GM12878 (cell line): Measurements from ENCODE around the gene TIFAB. TPM values are rescaled to one million over a fixed set of nuclear protein-coding genes. Genes with fewer than 3 reads are reported as not detected.

Experiments
- ATAC-seq: fragments of 200-7000 bp; cut with Tn5 transposase; 3 replicates; pipeline ENCODE4 v1.9.1; 2020; ENCODE audit warnings: mild to moderate bottlenecking, moderate library complexity
- BruUV-seq: library from RNA; stranded (reverse); fragments of 400-500 nt; replicated peaks from 2 replicates; lab custom pipeline; 2021; lab: Mats Ljungman, UMichigan
- CTCF ChIA-PET: fragments of 300-600 bp; sonication (Branson Sonifier 250); formaldehyde crosslinking; extraction: SDS; loops from one replicate; lab custom pipeline; 2021; ENCODE audit warnings: inconsistent platforms; lab: Yijun Ruan, JAX
- POLR2A ChIA-PET: fragments of 350-600 bp; formaldehyde crosslinking; extraction: SDS; loops from one replicate; lab custom pipeline; 2021; ENCODE audit warnings: inconsistent platforms; lab: Charles Lee
- RAD21 ChIA-PET: fragments of 300-600 bp; sonication (Branson Sonifier 250); formaldehyde crosslinking; loops from one replicate; lab custom pipeline; 2023; ENCODE audit warnings: antibody characterized with exemption; ENCODE audit not compliant: unreplicated experiment; lab: Charles Lee
- SMC1A ChIA-PET: fragments of 300-600 bp; sonication (Branson Sonifier 250); formaldehyde crosslinking; loops from one replicate; lab custom pipeline; 2023; ENCODE audit not compliant: unreplicated experiment, uncharacterized antibody; lab: Charles Lee
- DNase-seq: peaks from one replicate; pipeline ENCODE4 v3.0.0-alpha.2; 2011; ENCODE audit warnings: low read depth, low spot score
- FAIRE-seq: peaks from 3 replicates; lab custom pipeline; 2011; peaks lifted over from hg19 to GRCh38; lab: Jason Lieb, UNC
- H2AFZ ChIP-seq: 2 replicates; pipeline ENCODE4 v1.6.0; 2011; ENCODE audit warnings: low read depth, low read length, control low read depth; ENCODE audit not compliant: control insufficient read depth
- H3K27ac ChIP-seq: 2 replicates; pipeline ENCODE4 v1.5.1; 2011; ENCODE audit warnings: control low read depth; ENCODE audit not compliant: control insufficient read depth, insufficient read depth
- H3K27me3 ChIP-seq, 2 experiments: replicated peaks in 1 of 2; 2 replicates each; pipeline versions ENCODE4 v1.6.0 to v1.6.1; 2011; ENCODE audit warnings: low read length in 1 of 2; ENCODE audit not compliant: control insufficient read depth in 2 of 2, insufficient read depth in 2 of 2
- H3K36me3 ChIP-seq, 2 experiments: 2 replicates each; pipeline ENCODE4 v1.5.1; 2011; ENCODE audit warnings: low read length in 1 of 2; ENCODE audit not compliant: control insufficient read depth in 2 of 2, insufficient read depth in 2 of 2
- H3K4me1 ChIP-seq: 2 replicates; pipeline ENCODE4 v1.6.1; 2011; ENCODE audit warnings: mild to moderate bottlenecking, low read length, moderate library complexity, mixed read lengths; ENCODE audit not compliant: control insufficient read depth, insufficient read depth
- H3K4me2 ChIP-seq: 2 replicates; pipeline ENCODE4 v1.6.0; 2011; ENCODE audit warnings: control low read depth; ENCODE audit not compliant: control insufficient read depth, insufficient read depth
- H3K4me3 ChIP-seq: fragments of 200-600 bp; sonication (generic); 2 replicates; pipeline ENCODE4 v1.5.1; 2016
- H3K79me2 ChIP-seq: 2 replicates; pipeline ENCODE4 v1.6.0; 2011; ENCODE audit warnings: low read length; ENCODE audit not compliant: control insufficient read depth, insufficient read depth
- H3K9ac ChIP-seq: 2 replicates; pipeline ENCODE4 v1.8.0; 2011; ENCODE audit warnings: low read length, control low read depth, mixed read lengths; ENCODE audit not compliant: control insufficient read depth, insufficient read depth
- H3K9me3 ChIP-seq: replicated peaks from 3 replicates; pipeline ENCODE4 v1.5.1; 2011; ENCODE audit warnings: mild to moderate bottlenecking, low read length; ENCODE audit not compliant: control insufficient read depth, insufficient read depth
- H4K20me1 ChIP-seq: 2 replicates; pipeline ENCODE4 v1.6.0; 2011; ENCODE audit not compliant: control insufficient read depth, insufficient read depth
- BACH1 ChIP-seq: fragments of 450-650 bp; IDR thresholded peaks from 2 replicates; pipeline ENCODE4 v1.6.1; 2017; ENCODE audit warnings: mild to moderate bottlenecking, borderline replicate concordance
- CBX5 ChIP-seq: sonication (generic); IDR thresholded peaks from 2 replicates; pipeline ENCODE4 v1.6.1; 2016; ENCODE audit warnings: low read depth, moderate library complexity, mild to moderate bottlenecking, inconsistent platforms
- CUX1 ChIP-seq: IDR thresholded peaks from 2 replicates; pipeline ENCODE4 v1.6.1; 2012; ENCODE audit warnings: improper control_type of control experiment, low read depth, low read length; ENCODE audit not compliant: insufficient replicate concordance
- EZH2 ChIP-seq: IDR thresholded peaks from 2 replicates; pipeline ENCODE4 v1.6.1; 2012; ENCODE audit warnings: low read depth, mild to moderate bottlenecking, control low read depth, inconsistent platforms, low read length, borderline replicate concordance; ENCODE audit not compliant: control insufficient read depth
- IKZF1 ChIP-seq: fragments of 450-650 bp; conservative IDR thresholded peaks from 2 replicates; pipeline ENCODE4 v1.6.1; 2017; ENCODE audit warnings: antibody characterized with exemption, mild to moderate bottlenecking
- KDM1A ChIP-seq: fragments of 200-600 bp; sonication (generic); IDR thresholded peaks from 2 replicates; pipeline ENCODE4 v1.6.1; 2016; ENCODE audit warnings: borderline replicate concordance
- MTA2 ChIP-seq: fragments of 450-650 bp; IDR thresholded peaks from 2 replicates; pipeline ENCODE4 v1.6.1; 2016; ENCODE audit warnings: low read depth, mild to moderate bottlenecking, moderate library complexity
- NFIC ChIP-seq: IDR thresholded peaks from 2 replicates; pipeline ENCODE4 v1.6.1; 2012; ENCODE audit warnings: low read depth, mild to moderate bottlenecking, inconsistent platforms, low read length, moderate library complexity
- POLR2AphosphoS5 ChIP-seq: IDR thresholded peaks from 2 replicates; pipeline ENCODE4 v1.6.1; 2011; ENCODE audit warnings: mild to moderate bottlenecking, low read length, inconsistent platforms
- REST ChIP-seq: IDR thresholded peaks from 2 replicates; pipeline ENCODE4 v1.6.1; 2012; ENCODE audit warnings: mild to moderate bottlenecking, low read depth, low read length
- ZNF622 ChIP-seq: fragments of 450-650 bp; IDR thresholded peaks from 2 replicates; pipeline ENCODE4 v1.6.1; 2017; ENCODE audit warnings: mild to moderate bottlenecking, inconsistent platforms
- WGBS: methylation state at CpG from one replicate; pipeline ENCODE4 v1.1.6; 2016; ENCODE audit warnings: low lambda C conversion rate; ENCODE audit not compliant: insufficient replicate concordance, insufficient coverage; ENCODE audit errors: missing lambda C conversion rate; 5-methylcytosine and 5-hydroxymethylcytosine counted together
- in situ Hi-C: fragments of 300-500 bp; cut with MboI; formaldehyde crosslinking; loops from 9 replicates; pipeline ENCODE4 v1.14.3; 2018; ENCODE audit warnings: mixed read lengths
- intact Hi-C: fragments of 100-400 bp; cut with micrococcal nuclease; formaldehyde crosslinking; loops from one replicate; pipeline ENCODE4 v1.14.2; 2022; ENCODE audit not compliant: unreplicated experiment
- polyA plus RNA-seq, 11 experiments: library from polyadenylated mRNA; depleted of rRNA in 4 of 11; unstranded in 6 of 11; stranded (reverse) in 5 of 11; fragments of >200 nt; fragmentation: Nextera tagmentation in 4 of 11; fragmentation: Illumina TruSeq in 1 of 11; extraction: Ambion mirVana in 4 of 11; extraction: Trizol in 1 of 11; gene quantifications; 1 replicate in 1 of 11; 2 replicates in 10 of 11; pipeline versions ENCODE4 v1.2.1 to v1.2.3, GENCODE V29; 2011 to 2016; ENCODE audit warnings: inconsistent platforms in 2 of 11, missing spikeins in 2 of 11, low read depth in 1 of 11
- total RNA-seq, 4 experiments: library from RNA; depleted of rRNA in 3 of 4; stranded (reverse); fragments of >200 nt in 3 of 4; fragmentation: Illumina TruSeq in 1 of 4; extraction: Trizol in 1 of 4; gene quantifications; 2 replicates each; pipeline versions ENCODE4 v1.2.1 to v1.2.3, GENCODE V29; 2013 to 2021

Gene TIFAB
- total and polyA plus RNA-seq, 10 of the 15 experiments (the other 5 are each of a cell fraction or from before 2014, with no cell fraction given) = not detected

- TF ChIP-seq CUX1 = no peak
These were observed 11.2 kb downstream of the TIFAB start (continued) for GRCh38 chr5:135440916-135441315.

- BruUV-seq = no TSS peak
- CTCF ChIA-PET = interaction anchor here (1.0 to 5.7 kb wide), 5 partner anchors 14 to 24 kb away, joined by 3 to 48 read pairs (median 5); no protein-coding TSS in a partner anchor
- intact Hi-C loops = no loop called here
- FAIRE-seq (no peak), ATAC-seq (no peak), DNase-seq (no peak)
- no peaks in the 10 kb centered on the region for H3K79me2 ChIP-seq
- in situ Hi-C loops = no loop called here
- no peaks in the 10 kb centered on the region for H3K36me3 ChIP-seq
- H3K9me3 ChIP-seq = no peaks in the 10 kb centered on the region
- H3K27me3 ChIP-seq = 0 out of 4 replicates have a peak, but pooled peaks cover 0 to 1% of the 10 kb centered on the region in 2 experiments
- RAD21 ChIA-PET = interaction anchor here (0.6 kb wide), 1 partner anchor 1026 kb away, joined by 3 read pairs; no protein-coding TSS in a partner anchor
- no peak overlapping the region for H2AFZ ChIP-seq
- H3K4me2 ChIP-seq = no peak overlapping the region
- 34% methylated on average over 11 of the region's 11 CpGs for WGBS
- no peaks in the 10 kb centered on the region for H4K20me1 ChIP-seq
- H3K9ac ChIP-seq = no peak overlapping the region
- SMC1A ChIA-PET = interaction anchor here (0.5 to 3.6 kb wide), 3 partner anchors 10 to 98 kb away, joined by 3 to 14 read pairs (median 4); no protein-coding TSS in a partner anchor
- TF ChIP-seq POLR2AphosphoS5 (no peak), CBX5 (no peak), MTA2 (no peak), EZH2 (no peak), KDM1A (no peak), REST (no peak), ZNF622 (no peak), BACH1 (no peak), IKZF1 (no peak), NFIC (no peak)
- POLR2A ChIA-PET = interaction anchor here (1.1 kb wide), 1 partner anchor 100 kb away, joined by 3 read pairs; no protein-coding TSS in a partner anchor
- no peak overlapping the region for H3K27ac ChIP-seq
- peaks cover 19% of the 10 kb centered on the region for H3K4me1 ChIP-seq
- H3K4me3 ChIP-seq = no peak overlapping the region
These were observed 12.6 kb downstream of the TIFAB start for GRCh38 chr5:135439231-135440205.
